Embryonic facial prominence (tissue), 1 donor: ENCODE measurements around the gene MAP7D1.
"Not testable (repeated sequence)": the region's sequence is repeated elsewhere in the genome, so short reads cannot be mapped to it uniquely, and the experiment has no call there.

Source experiments
- DNase-seq: peaks from one replicate; pipeline ENCODE4 v3.0.0-alpha.2; 2016; ENCODE audit errors: extremely low spot score

The MAP7D1 gene

GRCh38 chr1:36151845-36152203 is 4.1 kb upstream of the MAP7D1 start:
- DNase-seq, result no peak

GRCh38 chr1:36153476-36153875 is 2.5 kb upstream of the MAP7D1 start:
- no peak for DNase-seq

DNA sequence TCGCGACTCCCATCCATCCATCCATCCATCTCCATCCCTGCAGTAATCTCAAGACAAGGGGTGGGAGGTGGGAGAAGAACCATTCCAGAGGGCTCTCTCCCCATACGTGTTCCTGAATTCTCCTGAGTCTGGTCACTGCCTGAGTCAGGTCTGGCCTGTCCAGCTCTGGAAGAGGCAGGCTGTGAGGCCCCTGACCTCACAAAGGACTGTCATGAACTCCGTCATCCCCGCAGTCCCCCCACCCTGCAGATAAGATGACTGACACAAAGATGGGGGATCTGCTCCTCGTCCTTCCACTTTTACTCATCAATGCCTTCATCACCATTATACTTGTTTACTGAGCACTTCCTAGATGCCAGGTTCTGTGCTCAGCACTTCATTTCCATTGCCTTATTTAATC is 1.6 kb upstream of the MAP7D1 start:
- no peak for DNase-seq

- DNase-seq, result no peak
Measured at GRCh38 chr1:36154765-36155407, 1.1 kb upstream of the MAP7D1 start.

- no peak for DNase-seq
Measured at GRCh38 chr1:36156329-36157114, 562 bp downstream of the MAP7D1 start.

GRCh38 chr1:36157115-36157903 is 1.3 kb downstream of the MAP7D1 start:
- DNase-seq, result no peak

DNA sequence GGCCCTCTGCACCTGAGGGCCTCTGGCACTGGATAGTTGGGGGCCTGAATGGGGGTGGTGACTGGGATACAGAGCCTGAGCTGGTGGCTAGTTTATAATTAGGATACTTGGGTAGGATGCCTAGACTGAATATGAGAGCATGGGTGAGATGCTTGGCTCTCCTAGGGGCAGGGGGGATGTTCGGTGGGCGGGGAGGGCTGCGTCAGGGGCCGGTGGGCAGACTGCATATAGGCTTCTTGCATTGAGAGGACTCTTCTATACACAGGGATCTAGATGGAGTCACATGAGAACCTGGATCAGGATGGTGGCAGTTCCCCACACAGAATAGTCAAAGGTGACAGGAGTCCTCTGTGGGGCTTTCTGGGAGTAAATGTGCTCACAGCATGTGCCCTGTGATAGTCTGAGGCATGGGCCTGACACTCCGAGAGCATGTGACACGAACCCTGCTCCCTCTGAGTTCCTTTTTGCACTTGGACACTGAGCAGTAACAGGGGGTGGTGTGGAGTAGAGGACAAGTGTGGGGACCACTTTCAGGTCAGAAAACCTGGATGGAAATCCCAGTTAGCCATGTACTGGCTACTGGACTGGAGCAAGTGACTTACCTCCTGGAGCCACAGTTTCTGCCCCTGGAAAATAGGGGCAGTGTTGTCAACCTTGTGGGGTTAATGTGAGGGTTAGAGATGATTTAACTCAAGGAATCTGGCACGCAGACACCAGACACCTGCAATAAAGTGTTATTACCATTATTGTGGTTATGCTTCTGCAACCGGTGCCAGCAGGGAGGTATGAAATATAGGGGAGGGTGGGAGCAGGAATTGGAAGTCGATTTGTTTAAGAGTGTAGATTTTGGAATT is 2.2 kb downstream of the MAP7D1 start:
- DNase-seq, result no peak

GRCh38 chr1:36158827-36159252 is 2.9 kb downstream of the MAP7D1 start:
- not testable (repeated sequence) for DNase-seq

GRCh38 chr1:36159614-36160387 is 3.8 kb downstream of the MAP7D1 start:
- DNase-seq, result no peak

GRCh38 chr1:36160388-36160948 is 4.5 kb downstream of the MAP7D1 start:
- DNase-seq, result no peak

DNA sequence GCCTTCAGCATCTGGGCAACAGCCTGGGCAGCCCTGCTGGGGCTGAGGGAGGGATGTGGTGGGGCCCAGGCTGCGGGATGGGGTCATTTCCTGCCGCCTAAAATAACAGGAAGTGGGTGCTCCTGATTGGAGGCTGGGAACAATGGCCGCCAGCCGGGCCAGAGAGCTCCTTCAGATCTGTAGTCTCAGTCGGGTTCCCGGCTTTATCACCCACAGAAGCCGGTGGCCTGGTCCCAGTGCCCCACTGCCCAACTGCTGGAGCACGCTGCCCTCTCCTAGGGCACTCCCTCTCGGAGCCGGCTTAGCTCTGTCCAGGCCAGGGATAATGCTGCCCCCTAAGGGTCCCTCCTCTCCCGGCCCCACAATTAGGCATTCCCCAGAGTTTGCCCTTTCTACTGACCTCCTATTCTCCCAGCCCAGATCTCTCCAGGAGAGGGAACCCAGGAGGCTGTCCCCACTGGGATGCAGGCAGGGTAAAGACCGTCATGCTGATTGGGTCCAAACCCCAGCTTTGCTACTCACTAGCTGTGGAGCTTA is 5.1 kb downstream of the MAP7D1 start:
- no peak for DNase-seq

- DNase-seq, result no peak
Measured at GRCh38 chr1:36161641-36162531, 5.9 kb downstream of the MAP7D1 start.

- no peak for DNase-seq
Measured at GRCh38 chr1:36162680-36163239, 6.8 kb downstream of the MAP7D1 start.

GRCh38 chr1:36163426-36163825 is 7.5 kb downstream of the MAP7D1 start:
- no peak for DNase-seq

DNA sequence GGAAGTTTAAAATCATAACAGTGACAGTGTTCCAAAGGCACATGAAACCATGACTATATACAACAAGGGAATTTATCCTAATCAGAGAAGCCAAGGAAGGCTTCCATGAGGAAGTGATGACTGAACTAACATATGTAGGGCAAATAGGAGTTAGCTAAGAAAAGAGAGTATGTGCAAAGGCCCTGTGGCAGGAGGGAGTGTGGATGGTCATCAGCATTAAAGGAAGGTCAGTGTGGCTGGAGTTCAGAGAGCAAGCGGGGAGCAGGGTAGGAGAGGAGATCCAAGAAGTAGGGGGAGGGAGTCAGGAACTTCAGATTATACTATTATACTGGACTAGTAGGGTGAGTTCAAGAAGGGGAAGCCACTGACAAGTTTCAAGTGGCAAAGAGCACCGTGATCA is 8.4 kb downstream of the MAP7D1 start:
- no peak for DNase-seq

- no peak for DNase-seq
Measured at GRCh38 chr1:36165145-36165544, 9.2 kb downstream of the MAP7D1 start.

DNA sequence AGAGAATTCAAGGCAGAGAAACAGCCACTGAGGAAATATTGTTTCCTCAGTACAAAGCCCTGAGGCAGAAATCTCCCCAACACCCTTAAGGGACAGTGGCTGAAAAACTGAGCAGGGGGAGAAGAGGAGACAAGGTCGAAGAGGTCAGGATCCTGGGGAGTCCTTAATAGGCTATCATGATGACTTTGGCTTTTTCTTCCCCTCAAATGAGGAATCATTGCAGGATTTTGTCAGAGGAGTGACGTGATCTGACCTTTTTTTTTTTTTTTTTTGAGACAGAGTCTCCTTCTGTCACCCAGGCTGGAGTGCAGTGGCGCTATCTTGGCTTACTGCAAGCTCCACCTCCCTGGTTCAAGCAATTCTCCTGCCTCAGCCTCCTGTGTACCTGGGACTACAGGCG is 10.2 kb downstream of the MAP7D1 start:
- no peak for DNase-seq

GRCh38 chr1:36166938-36167905 is 11.3 kb downstream of the MAP7D1 start:
- DNase-seq, result no peak
